MCF 10A (cell line): Measurements from ENCODE around the gene SLC6A3. TPM values are rescaled to one million over a fixed set of nuclear protein-coding genes. Genes with fewer than 3 reads are reported as not detected.

Experiments
- BruUV-seq: library from RNA; stranded (reverse); fragments of 400-500 nt; replicated peaks from 2 replicates; lab custom pipeline; 2021; lab: Mats Ljungman, UMichigan
- CTCF ChIA-PET: fragments of 300-600 bp; sonication (Branson Sonifier 250); formaldehyde crosslinking; extraction: SDS; loops from one replicate; lab custom pipeline; 2021; ENCODE audit warnings: antibody characterized with exemption, inconsistent platforms; lab: Yijun Ruan, JAX
- POLR2A ChIA-PET: fragments of 300-600, 350-650 bp; sonication (Branson Sonifier 250); formaldehyde crosslinking; extraction: SDS; loops from one replicate; lab custom pipeline; 2020; ENCODE audit warnings: antibody characterized with exemption, inconsistent platforms; lab: Yijun Ruan, JAX
- DNase-seq: peaks from one replicate; pipeline ENCODE4 v3.0.0-alpha.2; 2018; ENCODE audit not compliant: unreplicated experiment
- H3K27ac Mint-ChIP-seq: one replicate; pipeline ENCODE4 v1.8.0; 2022; ENCODE audit warnings: mild to moderate bottlenecking, low read depth, mixed read lengths; ENCODE audit not compliant: unreplicated experiment
- H3K27me3 Mint-ChIP-seq: one replicate; pipeline ENCODE4 v1.8.0; 2022; ENCODE audit warnings: mixed read lengths; ENCODE audit not compliant: insufficient read depth, unreplicated experiment
- H3K36me3 Mint-ChIP-seq: one replicate; pipeline ENCODE4 v1.8.0; 2022; ENCODE audit warnings: mild to moderate bottlenecking, moderate library complexity, mixed read lengths; ENCODE audit not compliant: insufficient read depth, unreplicated experiment
- H3K4me1 Mint-ChIP-seq: one replicate; pipeline ENCODE4 v1.8.0; 2022; ENCODE audit warnings: mixed read lengths; ENCODE audit not compliant: insufficient read depth, unreplicated experiment
- H3K4me3 Mint-ChIP-seq: one replicate; pipeline ENCODE4 v1.8.0; 2022; ENCODE audit warnings: mild to moderate bottlenecking, moderate library complexity, mixed read lengths; ENCODE audit not compliant: unreplicated experiment
- H3K9me3 Mint-ChIP-seq: one replicate; pipeline ENCODE4 v1.8.0; 2022; ENCODE audit warnings: mixed read lengths; ENCODE audit not compliant: unreplicated experiment
- CTCF ChIP-seq: fragments of 200-600 bp; IDR thresholded peaks from one replicate; pipeline ENCODE4 v1.8.0; 2022; ENCODE audit warnings: antibody characterized with exemption, mild to moderate bottlenecking; ENCODE audit not compliant: unreplicated experiment
- intact Hi-C: fragments of 100-400 bp; cut with micrococcal nuclease; formaldehyde crosslinking; loops from 2 replicates; pipeline ENCODE4 v1.14.1; 2022
- total RNA-seq: library from RNA; stranded (reverse); gene quantifications from 2 replicates; pipeline ENCODE4 v1.2.3, GENCODE V29; 2022

Gene SLC6A3
- total RNA-seq, 1 experiment from 2014 or later: not detected

GRCh38 chr5:1385395-1386273, 59.6 kb downstream of the SLC6A3 start:
- intact Hi-C loops: no loop called here
- H3K27me3 Mint-ChIP-seq: peaks cover 41% of the 10 kb centered on the region
- TF ChIP-seq CTCF: no peak
- peak; percentile 37 for DNase-seq
- H3K36me3 Mint-ChIP-seq: no peaks in the 10 kb centered on the region
- H3K9me3 Mint-ChIP-seq: no peaks in the 10 kb centered on the region
- no peak overlapping the region for H3K27ac Mint-ChIP-seq
- peak overlapping the region; percentile 75 for H3K4me3 Mint-ChIP-seq
- BruUV-seq: no TSS peak
- ChIA-PET CTCF (interaction anchor here (0.9 kb wide), 1 partner anchor 212 kb away, joined by 3 read pairs; no protein-coding TSS in a partner anchor), POLR2A (interaction anchor here (0.8 kb wide), 1 partner anchor 253 kb away, joined by 3 read pairs; no protein-coding TSS in a partner anchor)
- H3K4me1 Mint-ChIP-seq: peaks cover 9% of the 10 kb centered on the region

- Mint-ChIP-seq H3K27ac (no peak overlapping the region), H3K9me3 (no peaks in the 10 kb centered on the region), H3K36me3 (no peaks in the 10 kb centered on the region), H3K4me3 (no peak overlapping the region), H3K4me1 (peaks cover 9% of the 10 kb centered on the region), H3K27me3 (peaks cover 32% of the 10 kb centered on the region)
- no peak for DNase-seq
- no peak for TF ChIP-seq CTCF
- intact Hi-C loops: no loop called here
- CTCF ChIA-PET: interaction anchor here (0.8 to 0.9 kb wide), 2 partner anchors 211 to 479 kb away, joined by 3 read pairs; no protein-coding TSS in a partner anchor
- POLR2A ChIA-PET: no interaction called here
- BruUV-seq: no TSS peak
Observed at GRCh38 chr5:1384521-1384920, 60.7 kb downstream of the SLC6A3 start.

GRCh38 chr5:1383886-1384401, 61.3 kb downstream of the SLC6A3 start:
- intact Hi-C loops: no loop called here
- H3K4me3 Mint-ChIP-seq: no peak overlapping the region
- H3K36me3 Mint-ChIP-seq: no peaks in the 10 kb centered on the region
- H3K27me3 Mint-ChIP-seq: peaks cover 26% of the 10 kb centered on the region
- BruUV-seq: no TSS peak
- POLR2A ChIA-PET: no interaction called here
- TF ChIP-seq CTCF: no peak
- no peak overlapping the region for H3K27ac Mint-ChIP-seq
- H3K4me1 Mint-ChIP-seq: peaks cover 9% of the 10 kb centered on the region
- CTCF ChIA-PET: no interaction called here
- no peaks in the 10 kb centered on the region for H3K9me3 Mint-ChIP-seq
- no peak for DNase-seq

- H3K36me3 Mint-ChIP-seq: no peaks in the 10 kb centered on the region
- H3K9me3 Mint-ChIP-seq: no peaks in the 10 kb centered on the region
- peaks cover 9% of the 10 kb centered on the region for H3K4me1 Mint-ChIP-seq
- CTCF ChIA-PET: no interaction called here
- H3K27ac Mint-ChIP-seq: no peak overlapping the region
- H3K27me3 Mint-ChIP-seq: peaks cover 20% of the 10 kb centered on the region
- no peak for DNase-seq
- POLR2A ChIA-PET: no interaction called here
- no peak overlapping the region for H3K4me3 Mint-ChIP-seq
- no TSS peak for BruUV-seq
- TF ChIP-seq CTCF: no peak
- intact Hi-C loops: no loop called here
Observed at GRCh38 chr5:1383344-1383743, 61.9 kb downstream of the SLC6A3 start.
